GM13977 (cell line): ENCODE results near the gene GPX4.
A peak's percentile ranks its signal among the peaks of the same experiment; 100 is the strongest.

ENCODE experiments used
- DNase-seq: peaks from one replicate; pipeline ENCODE4 v3.0.0; 2012; ENCODE audit warnings: low spot score
- CTCF ChIP-seq: IDR thresholded peaks from 2 replicates; pipeline ENCODE4 v1.5.1; 2012; ENCODE audit warnings: mild to moderate bottlenecking, control low read depth; ENCODE audit not compliant: insufficient read depth; ENCODE audit errors: extremely low read depth, missing control alignments
- in situ Hi-C: fragments of 300-500 bp; cut with MboI; formaldehyde crosslinking; loops from one replicate; pipeline ENCODE4 v1.12.0; 2022; ENCODE audit warnings: low sequenced_read_pairs, low pct_unique_long_range_greater_than_20kb, mixed read lengths, inconsistent platforms; ENCODE audit not compliant: unreplicated experiment

GPX4 gene

GRCh38 chr19:1065606-1066109 lies 38.1 kb upstream of the GPX4 start:
- TF ChIP-seq CTCF = no peak
- no peak for DNase-seq
- in situ Hi-C loops = no loop called here

- in situ Hi-C loops = no loop called here
- no peak for TF ChIP-seq CTCF
- no peak for DNase-seq
These were observed 37.5 kb upstream of the GPX4 start for GRCh38 chr19:1066251-1066747.

- in situ Hi-C loops = no loop called here
- peak; percentile 93 for DNase-seq
- TF ChIP-seq CTCF = no peak
These were observed 37.0 kb upstream of the GPX4 start, which contains the start of gene ARHGAP45 for GRCh38 chr19:1066748-1067340. Gene ARHGAP45 (plus strand): TSS chr19:1067167. CDS start chr19:1067406, 239 bp downstream.

GRCh38 chr19:1067341-1067957 lies 36.3 kb upstream of the GPX4 start:
- no peak for TF ChIP-seq CTCF
- in situ Hi-C loops = no loop called here
- DNase-seq = peak; percentile 55

GRCh38 chr19:1068009-1069001 lies 35.5 kb upstream of the GPX4 start:
- DNase-seq = peak; percentile 73
- in situ Hi-C loops = no loop called here
- TF ChIP-seq CTCF = no peak
